Esophagus muscularis mucosa (tissue), 4 donors: ENCODE results near the gene RBM25. TPM values are rescaled to one million over a fixed set of nuclear protein-coding genes. Genes with fewer than 3 reads are reported as not detected.

Source experiments
- DNase-seq: peaks from one replicate; pipeline ENCODE4 v3.0.0-alpha.2; 2017; ENCODE audit errors: extremely low spot score
- H3K27ac ChIP-seq, 4 donors: fragments of 200-600 bp; sonication (generic); replicated peaks in 1 of 4; 1 replicate in 3 of 4; 2 replicates in 1 of 4; pipeline ENCODE4 v1.5.1; 2016 to 2019; ENCODE audit warnings: mild to moderate bottlenecking in 1 of 4
- H3K27me3 ChIP-seq, 4 donors: fragments of 200-600 bp; sonication (generic); one replicate each; pipeline versions ENCODE4 v1.5.1 to v1.6.0; 2016 to 2019
- H3K36me3 ChIP-seq, 4 donors: fragments of 200-600 bp; sonication (generic); one replicate each; pipeline ENCODE4 v1.5.1; 2016 to 2019
- H3K4me1 ChIP-seq, 4 donors: fragments of 200-600 bp; sonication (generic); one replicate each; pipeline ENCODE4 v1.5.1; 2016 to 2019
- H3K4me3 ChIP-seq, 4 donors: fragments of 200-600 bp; sonication (generic); 1 replicate in 2 of 4; 2 replicates in 2 of 4; pipeline ENCODE4 v1.5.1; 2016 to 2019; ENCODE audit warnings: mild to moderate bottlenecking in 4 of 4, moderate library complexity in 1 of 4
- H3K9me3 ChIP-seq, 4 donors: fragments of 200-600 bp; sonication (generic); 1 replicate in 3 of 4; 2 replicates in 1 of 4; pipeline ENCODE4 v1.5.1; 2016 to 2019
- EP300 ChIP-seq: sonication (generic); formaldehyde crosslinking; IDR thresholded peaks from one replicate; pipeline ENCODE4 v1.6.1; 2017; ENCODE audit warnings: antibody characterized with exemption
- POLR2A ChIP-seq: fragments of 450-650 bp; IDR thresholded peaks from one replicate; pipeline ENCODE4 v1.6.1; 2017; ENCODE audit warnings: antibody characterized with exemption, moderate library complexity, mild to moderate bottlenecking, low read depth
- POLR2AphosphoS5 ChIP-seq, 2 donors: sonication (generic); formaldehyde crosslinking; IDR thresholded peaks; one replicate each; pipeline ENCODE4 v1.6.1; 2017; ENCODE audit warnings: antibody characterized with exemption in 2 of 2
- WGBS: methylation state at CpG from one replicate; pipeline ENCODE4 v1.1.5; 2018; 5-methylcytosine and 5-hydroxymethylcytosine counted together
- intact Hi-C: fragments of 100-400 bp; cut with DNase I; formaldehyde crosslinking; loops from one replicate; pipeline ENCODE4 v1.15.1; 2023
- total RNA-seq, 4 donors: library from RNA; depleted of rRNA; stranded (reverse); fragments of >200 nt; gene quantifications; one replicate each; pipeline versions ENCODE4 v1.1.0 to v1.2.1, GENCODE V29; 2016
- TF ChIP-seq, protein P1 (sequence below), 3 experiments: fragments of 200-600 bp in 2 of 3; fragments of 450-650 bp in 1 of 3; sonication (generic) in 2 of 3; IDR thresholded peaks; one replicate each; pipeline ENCODE4 v1.5.1; 2017 to 2019; ENCODE audit warnings: antibody characterized with exemption in 3 of 3, mild to moderate bottlenecking in 2 of 3, moderate library complexity in 1 of 3

Gene RBM25
- total RNA-seq, 4 donors from 2014 or later, result 25.6 to 44.0 (median 35.1) TPM

DNA sequence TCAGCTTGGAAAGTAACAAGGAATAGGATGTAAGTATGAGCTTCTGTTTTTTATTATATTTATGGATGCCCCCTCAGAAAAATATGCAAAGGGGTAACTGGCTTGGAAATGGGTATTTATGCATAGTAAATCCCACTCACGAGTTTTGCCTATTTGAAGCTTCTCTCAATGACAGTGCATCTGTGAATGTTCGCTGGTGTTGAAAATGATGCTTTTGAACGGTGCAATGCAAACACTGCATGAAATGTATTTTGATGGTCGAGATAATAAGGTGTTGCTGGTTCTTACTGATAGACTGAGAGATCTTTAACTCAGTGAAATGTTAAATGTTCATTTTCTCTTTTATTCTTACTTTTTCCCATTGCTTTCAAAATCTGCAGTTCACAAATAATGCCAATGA is 42.0 kb downstream of the RBM25 start:
- WGBS, result 91% methylated on average over 4 of the region's 4 CpGs
- H3K27ac ChIP-seq, result no peak overlapping the region
- H3K27me3 ChIP-seq, result no peaks in the 10 kb centered on the region
- TF ChIP-seq, protein P1, sequence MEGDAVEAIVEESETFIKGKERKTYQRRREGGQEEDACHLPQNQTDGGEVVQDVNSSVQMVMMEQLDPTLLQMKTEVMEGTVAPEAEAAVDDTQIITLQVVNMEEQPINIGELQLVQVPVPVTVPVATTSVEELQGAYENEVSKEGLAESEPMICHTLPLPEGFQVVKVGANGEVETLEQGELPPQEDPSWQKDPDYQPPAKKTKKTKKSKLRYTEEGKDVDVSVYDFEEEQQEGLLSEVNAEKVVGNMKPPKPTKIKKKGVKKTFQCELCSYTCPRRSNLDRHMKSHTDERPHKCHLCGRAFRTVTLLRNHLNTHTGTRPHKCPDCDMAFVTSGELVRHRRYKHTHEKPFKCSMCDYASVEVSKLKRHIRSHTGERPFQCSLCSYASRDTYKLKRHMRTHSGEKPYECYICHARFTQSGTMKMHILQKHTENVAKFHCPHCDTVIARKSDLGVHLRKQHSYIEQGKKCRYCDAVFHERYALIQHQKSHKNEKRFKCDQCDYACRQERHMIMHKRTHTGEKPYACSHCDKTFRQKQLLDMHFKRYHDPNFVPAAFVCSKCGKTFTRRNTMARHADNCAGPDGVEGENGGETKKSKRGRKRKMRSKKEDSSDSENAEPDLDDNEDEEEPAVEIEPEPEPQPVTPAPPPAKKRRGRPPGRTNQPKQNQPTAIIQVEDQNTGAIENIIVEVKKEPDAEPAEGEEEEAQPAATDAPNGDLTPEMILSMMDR (IDR thresholded peaks at IDR 0.05), result no peak
- no peak for TF ChIP-seq POLR2AphosphoS5 (IDR thresholded peaks at IDR 0.05)
- no peak for TF ChIP-seq POLR2A
- TF ChIP-seq EP300, result no peak
- no peaks in the 10 kb centered on the region for H3K9me3 ChIP-seq
- peaks cover 22 to 97% (median 82%) of the 10 kb centered on the region in 4 donors for H3K36me3 ChIP-seq
- DNase-seq, result no peak
- no peak overlapping the region for H3K4me3 ChIP-seq
- no peaks in the 10 kb centered on the region for H3K4me1 ChIP-seq
- intact Hi-C loops, result no loop called here

DNA sequence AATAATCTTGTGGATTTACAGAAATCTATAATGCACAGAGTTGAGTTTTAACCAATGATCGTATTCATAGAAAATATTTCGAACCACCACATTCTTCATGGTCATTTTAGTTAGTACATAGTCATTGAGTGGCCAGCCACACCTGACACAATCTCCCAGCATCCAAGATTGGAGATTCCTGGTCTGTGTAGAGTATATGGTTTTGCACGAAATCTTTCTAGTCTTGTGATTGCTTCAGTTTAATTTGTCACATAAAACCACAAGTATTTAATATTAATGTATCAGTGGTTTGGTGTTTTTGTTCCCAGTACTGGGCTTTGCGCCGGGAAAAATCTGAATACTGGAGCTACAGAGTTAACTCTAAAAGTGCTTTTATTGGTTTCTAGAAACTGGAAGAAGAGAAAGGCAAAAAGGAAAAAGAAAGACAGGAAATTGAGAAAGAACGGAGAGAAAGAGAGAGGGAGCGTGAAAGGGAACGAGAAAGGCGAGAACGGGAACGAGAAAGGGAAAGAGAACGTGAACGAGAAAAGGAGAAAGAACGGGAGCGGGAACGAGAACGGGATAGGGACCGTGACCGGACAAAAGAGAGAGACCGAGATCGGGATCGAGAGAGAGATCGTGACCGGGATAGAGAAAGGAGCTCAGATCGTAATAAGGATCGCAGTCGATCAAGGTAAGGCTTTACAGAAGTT is 44.6 kb downstream of the RBM25 start:
- no peak for DNase-seq
- no peaks in the 10 kb centered on the region for H3K27me3 ChIP-seq
- H3K4me1 ChIP-seq, result no peaks in the 10 kb centered on the region
- TF ChIP-seq POLR2AphosphoS5 (IDR thresholded peaks at IDR 0.05) (no peak), POLR2A (no peak), EP300 (no peak)
- TF ChIP-seq, protein P1 (IDR thresholded peaks at IDR 0.05), result no peak
- no peak overlapping the region for H3K27ac ChIP-seq
- intact Hi-C loops, result no loop called here
- peaks cover 26 to 100% (median 89%) of the 10 kb centered on the region in 4 donors for H3K36me3 ChIP-seq
- H3K9me3 ChIP-seq, result no peaks in the 10 kb centered on the region
- 96% methylated on average over 27 of the region's 27 CpGs for WGBS
- no peak overlapping the region for H3K4me3 ChIP-seq

DNA sequence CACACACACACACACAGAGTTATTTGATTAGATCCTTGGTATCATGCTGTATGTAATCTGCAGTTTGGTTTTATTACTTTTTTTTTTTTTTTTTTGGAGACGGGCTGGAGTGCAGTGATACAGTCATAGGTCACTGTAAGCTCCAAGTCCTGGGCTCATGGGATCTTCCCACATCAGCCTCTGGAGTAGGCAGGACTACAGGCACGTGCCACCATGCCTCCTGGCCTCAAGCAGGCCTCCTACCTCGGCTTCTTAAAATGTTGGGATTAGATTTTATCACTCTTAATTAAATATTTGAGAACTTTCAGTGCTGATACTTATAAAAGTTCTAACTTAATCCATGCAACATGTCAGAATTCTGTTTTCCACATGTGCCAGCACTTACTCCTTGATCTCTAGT is 46.7 kb downstream of the RBM25 start:
- Histone ChIP-seq H3K9me3 (no peaks in the 10 kb centered on the region), H3K4me1 (no peaks in the 10 kb centered on the region), H3K27me3 (no peaks in the 10 kb centered on the region), H3K36me3 (peaks cover 40 to 100% (median 92%) of the 10 kb centered on the region in 4 donors), H3K4me3 (no peak overlapping the region), H3K27ac (no peak overlapping the region)
- no peak for DNase-seq
- TF ChIP-seq, protein P1 (IDR thresholded peaks at IDR 0.05), result no peak
- TF ChIP-seq EP300 (no peak), POLR2AphosphoS5 (IDR thresholded peaks at IDR 0.05) (no peak), POLR2A (no peak)
- intact Hi-C loops, result no loop called here
- WGBS, result 89% methylated on average over 3 of the region's 3 CpGs

DNA sequence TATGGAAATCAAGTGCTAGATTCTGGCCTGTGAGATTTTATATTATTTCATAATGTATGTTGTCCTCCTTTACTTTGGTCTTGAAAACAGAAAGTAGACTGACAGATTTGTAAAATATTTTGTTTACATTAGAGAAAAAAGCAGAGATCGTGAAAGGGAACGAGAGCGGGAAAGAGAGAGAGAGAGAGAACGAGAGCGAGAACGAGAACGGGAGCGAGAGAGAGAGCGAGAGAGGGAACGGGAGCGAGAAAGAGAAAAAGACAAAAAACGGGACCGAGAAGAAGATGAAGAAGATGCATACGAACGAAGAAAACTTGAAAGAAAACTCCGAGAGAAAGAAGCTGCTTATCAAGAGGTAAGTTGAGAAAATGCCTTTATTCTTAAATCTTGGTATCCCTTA is 47.4 kb downstream of the RBM25 start:
- intact Hi-C loops, result no loop called here
- 92% methylated on average over 16 of the region's 16 CpGs for WGBS
- Histone ChIP-seq H3K36me3 (peaks cover 42 to 100% (median 93%) of the 10 kb centered on the region in 4 donors), H3K9me3 (no peaks in the 10 kb centered on the region), H3K27me3 (no peaks in the 10 kb centered on the region), H3K4me1 (no peaks in the 10 kb centered on the region), H3K27ac (no peak overlapping the region), H3K4me3 (no peak overlapping the region)
- no peak for TF ChIP-seq POLR2A
- TF ChIP-seq, protein P1 (IDR thresholded peaks at IDR 0.05), result no peak
- TF ChIP-seq EP300, result no peak
- no peak for TF ChIP-seq POLR2AphosphoS5 (IDR thresholded peaks at IDR 0.05)
- DNase-seq, result no peak
